Panc1 (cell line): Measurements from ENCODE around the gene OSBP2. TPM values are rescaled to one million over a fixed set of nuclear protein-coding genes. Genes with fewer than 3 reads are reported as not detected.

Experiments
- ATAC-seq: fragments of 200-7000 bp; cut with Tn5 transposase; 2 replicates; pipeline ENCODE4 v1.9.1; 2020; ENCODE audit warnings: mild to moderate bottlenecking, moderate library complexity
- BruUV-seq: library from RNA; stranded (reverse); fragments of 400-500 nt; replicated peaks from 2 replicates; lab custom pipeline; 2021; lab: Mats Ljungman, UMichigan
- CTCF ChIA-PET: fragments of 300-600 bp; sonication (Branson Sonifier 250); formaldehyde crosslinking; loops from one replicate; lab custom pipeline; 2022; ENCODE audit warnings: antibody characterized with exemption; lab: Charles Lee
- POLR2A ChIA-PET: fragments of 300-600 bp; sonication (Branson Sonifier 250); formaldehyde crosslinking; loops from one replicate; lab custom pipeline; 2022; ENCODE audit warnings: antibody characterized with exemption; lab: Charles Lee
- DNase-seq: peaks from one replicate; pipeline ENCODE4 v3.0.0-alpha.2; 2010; ENCODE audit warnings: low read depth, low spot score
- H3K27ac ChIP-seq: 2 replicates; pipeline ENCODE4 v1.5.1; 2011; ENCODE audit warnings: mild to moderate bottlenecking, low read length, inconsistent platforms
- H3K27me3 ChIP-seq: fragments of 200-500 bp; sonication (Bioruptor generic); 2 replicates; pipeline ENCODE4 v1.6.0; 2014; ENCODE audit warnings: low read length, inconsistent platforms; ENCODE audit not compliant: control insufficient read depth, insufficient read depth
- H3K36me3 ChIP-seq: fragments of 200-500 bp; sonication (Bioruptor generic); 2 replicates; pipeline ENCODE4 v1.5.1; 2014; ENCODE audit warnings: inconsistent platforms, mild to moderate bottlenecking, low read length, moderate library complexity; ENCODE audit not compliant: control insufficient read depth, insufficient read depth
- H3K4me1 ChIP-seq: 2 replicates; pipeline ENCODE4 v1.5.1; 2011; ENCODE audit warnings: inconsistent platforms, mild to moderate bottlenecking, low read length, moderate library complexity; ENCODE audit not compliant: control insufficient read depth, insufficient read depth
- H3K4me3 ChIP-seq, 2 experiments: 2 replicates each; pipeline ENCODE4 v1.5.1; 2011 to 2012; ENCODE audit warnings: low read depth in 2 of 2, low read length in 2 of 2, mild to moderate bottlenecking in 2 of 2, inconsistent platforms in 1 of 2, moderate library complexity in 1 of 2
- H3K9me3 ChIP-seq: fragments of 200-500 bp; sonication (Bioruptor generic); 2 replicates; pipeline ENCODE4 v1.5.1; 2014; ENCODE audit warnings: low read depth, mild to moderate bottlenecking, inconsistent platforms, low read length, moderate library complexity; ENCODE audit not compliant: control insufficient read depth, insufficient read depth
- CTCF ChIP-seq: fragments of 450-650 bp; IDR thresholded peaks from 2 replicates; pipeline ENCODE4 v1.5.1; 2017; ENCODE audit warnings: mild to moderate bottlenecking
- POLR2AphosphoS5 ChIP-seq: IDR thresholded peaks from 2 replicates; pipeline ENCODE4 v1.6.1; 2012; ENCODE audit warnings: mild to moderate bottlenecking, low read depth, low read length, moderate library complexity
- SIN3A ChIP-seq: IDR thresholded peaks from 2 replicates; pipeline ENCODE4 v1.6.1; 2012; ENCODE audit warnings: low read depth, mild to moderate bottlenecking, low read length, moderate library complexity, borderline replicate concordance; ENCODE audit not compliant: insufficient read depth
- TCF7L2 ChIP-seq: IDR thresholded peaks from 2 replicates; pipeline ENCODE4 v1.6.1; 2011; ENCODE audit warnings: mild to moderate bottlenecking, low read depth, low read length, inconsistent platforms
- in situ Hi-C: cut with HindIII; loops from 2 replicates; pipeline ENCODE4 v1.10.0; 2016; ENCODE audit warnings: low sequenced_read_pairs, low pct_unique_long_range_greater_than_20kb
- intact Hi-C: fragments of 100-400 bp; cut with micrococcal nuclease; formaldehyde crosslinking; loops from one replicate; pipeline ENCODE4 v1.10.0; 2022; ENCODE audit not compliant: unreplicated experiment
- total RNA-seq: library from RNA; stranded (reverse); gene quantifications from one replicate; pipeline ENCODE4 v1.2.1, GENCODE V29; 2021; ENCODE audit not compliant: unreplicated experiment
- TF ChIP-seq, protein P1 (sequence below), 2 experiments: IDR thresholded peaks; 2 replicates each; pipeline ENCODE4 v1.6.1; 2011 to 2012; ENCODE audit warnings: low read depth in 2 of 2, control low read depth in 1 of 2, low read length in 1 of 2, mild to moderate bottlenecking in 1 of 2, moderate library complexity in 1 of 2; ENCODE audit not compliant: insufficient read depth in 1 of 2

The OSBP2 gene
- total RNA-seq, 1 experiment from 2014 or later = 4.7 TPM

DNA sequence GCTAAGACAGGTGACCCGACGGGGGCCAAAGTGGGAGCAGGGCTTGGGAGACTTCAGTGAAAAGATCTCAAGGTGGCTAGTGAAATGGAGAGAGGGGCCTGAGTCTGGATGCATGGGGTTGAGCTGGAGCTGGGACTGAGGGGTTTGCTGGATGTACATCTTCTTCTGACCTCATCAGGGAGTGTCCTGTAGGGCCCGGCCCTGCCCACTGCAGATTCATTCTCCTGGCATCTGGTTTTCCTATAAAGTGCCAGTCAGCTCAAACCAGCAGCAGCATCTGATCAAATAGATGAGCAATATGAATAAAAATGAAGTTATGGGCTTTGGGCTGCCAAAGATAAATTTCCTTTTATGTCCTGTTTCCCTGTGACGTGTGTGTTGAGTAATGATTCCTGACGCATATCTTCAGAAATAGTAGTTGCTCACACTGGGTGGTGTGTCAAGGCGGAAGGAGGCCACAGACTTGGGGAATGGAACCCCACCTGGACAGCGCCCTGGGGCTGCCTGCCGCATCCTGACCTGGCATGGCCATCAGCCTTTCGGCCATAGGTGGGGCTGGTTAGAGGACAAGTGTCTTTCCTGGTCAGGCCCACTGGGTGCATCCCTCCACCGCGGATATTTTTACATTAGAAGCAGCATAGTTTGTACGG is 135.4 kb downstream of the OSBP2 start:
- no TSS peak for BruUV-seq
- peak; percentile 32 for DNase-seq
- CTCF ChIA-PET = no interaction called here
- no peaks in the 10 kb centered on the region for H3K27me3 ChIP-seq
- POLR2A ChIA-PET = no interaction called here
- TF ChIP-seq SIN3A (no peak), CTCF (no peak), POLR2AphosphoS5 (no peak), TCF7L2 (no peak)
- TF ChIP-seq, protein P1, sequence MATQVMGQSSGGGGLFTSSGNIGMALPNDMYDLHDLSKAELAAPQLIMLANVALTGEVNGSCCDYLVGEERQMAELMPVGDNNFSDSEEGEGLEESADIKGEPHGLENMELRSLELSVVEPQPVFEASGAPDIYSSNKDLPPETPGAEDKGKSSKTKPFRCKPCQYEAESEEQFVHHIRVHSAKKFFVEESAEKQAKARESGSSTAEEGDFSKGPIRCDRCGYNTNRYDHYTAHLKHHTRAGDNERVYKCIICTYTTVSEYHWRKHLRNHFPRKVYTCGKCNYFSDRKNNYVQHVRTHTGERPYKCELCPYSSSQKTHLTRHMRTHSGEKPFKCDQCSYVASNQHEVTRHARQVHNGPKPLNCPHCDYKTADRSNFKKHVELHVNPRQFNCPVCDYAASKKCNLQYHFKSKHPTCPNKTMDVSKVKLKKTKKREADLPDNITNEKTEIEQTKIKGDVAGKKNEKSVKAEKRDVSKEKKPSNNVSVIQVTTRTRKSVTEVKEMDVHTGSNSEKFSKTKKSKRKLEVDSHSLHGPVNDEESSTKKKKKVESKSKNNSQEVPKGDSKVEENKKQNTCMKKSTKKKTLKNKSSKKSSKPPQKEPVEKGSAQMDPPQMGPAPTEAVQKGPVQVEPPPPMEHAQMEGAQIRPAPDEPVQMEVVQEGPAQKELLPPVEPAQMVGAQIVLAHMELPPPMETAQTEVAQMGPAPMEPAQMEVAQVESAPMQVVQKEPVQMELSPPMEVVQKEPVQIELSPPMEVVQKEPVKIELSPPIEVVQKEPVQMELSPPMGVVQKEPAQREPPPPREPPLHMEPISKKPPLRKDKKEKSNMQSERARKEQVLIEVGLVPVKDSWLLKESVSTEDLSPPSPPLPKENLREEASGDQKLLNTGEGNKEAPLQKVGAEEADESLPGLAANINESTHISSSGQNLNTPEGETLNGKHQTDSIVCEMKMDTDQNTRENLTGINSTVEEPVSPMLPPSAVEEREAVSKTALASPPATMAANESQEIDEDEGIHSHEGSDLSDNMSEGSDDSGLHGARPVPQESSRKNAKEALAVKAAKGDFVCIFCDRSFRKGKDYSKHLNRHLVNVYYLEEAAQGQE (IDR thresholded peaks at IDR 0.05; ENCODE audit: insufficient read depth in 1 of 2, low read depth in 2 of 2, low read length in 1 of 2) = no peak
- H3K4me3 ChIP-seq = no peak overlapping the region
- no peaks in the 10 kb centered on the region for H3K9me3 ChIP-seq
- no peak for ATAC-seq
- no peaks in the 10 kb centered on the region for H3K4me1 ChIP-seq
- in situ Hi-C loops = no loop called here
- no peaks in the 10 kb centered on the region for H3K36me3 ChIP-seq
- no peak overlapping the region for H3K27ac ChIP-seq
- intact Hi-C loops = no loop called here

DNA sequence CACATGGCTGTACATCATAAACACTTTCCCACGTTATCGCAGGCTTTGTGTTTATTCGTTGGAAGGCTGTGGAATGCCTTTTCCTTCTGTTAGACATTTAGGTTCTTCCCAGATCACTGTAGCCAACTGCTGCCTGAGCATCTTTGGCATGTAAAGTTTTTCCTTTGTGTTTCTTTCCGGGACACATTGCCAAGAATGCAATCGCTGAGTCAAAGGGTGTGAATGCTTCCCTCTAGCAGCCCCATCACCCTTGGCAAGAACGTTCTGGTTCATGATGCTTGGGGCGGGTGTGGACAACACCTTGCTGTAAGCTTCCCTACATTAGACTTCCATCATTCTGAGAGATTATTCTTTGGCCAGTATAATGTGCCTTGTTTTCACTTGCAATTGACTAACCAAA is 136.2 kb downstream of the OSBP2 start:
- Histone ChIP-seq H3K4me3 (no peak overlapping the region), H3K27me3 (no peaks in the 10 kb centered on the region), H3K27ac (no peak overlapping the region), H3K4me1 (no peaks in the 10 kb centered on the region), H3K36me3 (no peaks in the 10 kb centered on the region), H3K9me3 (no peaks in the 10 kb centered on the region)
- no peak for ATAC-seq
- ChIA-PET CTCF (no interaction called here), POLR2A (no interaction called here)
- no TSS peak for BruUV-seq
- DNase-seq = peak; percentile 30
- TF ChIP-seq SIN3A (no peak), CTCF (no peak), TCF7L2 (no peak), POLR2AphosphoS5 (no peak)
- TF ChIP-seq, protein P1 (IDR thresholded peaks at IDR 0.05; ENCODE audit: insufficient read depth in 1 of 2, low read depth in 2 of 2, low read length in 1 of 2) = no peak
- in situ Hi-C loops (no loop called here), intact Hi-C loops (no loop called here)
